ENCODE results near the gene SH3GL2.

- TF ChIP-seq POLR2A (IDR thresholded peaks at IDR 0.05; ENCODE audit: low read depth, low read length) (no peak), POLR2AphosphoS5 (IDR thresholded peaks at IDR 0.05; ENCODE audit: low read depth, low read length) (no peak)
Measured at GRCh38 chr9:17604556-17604955, 25.7 kb downstream of the SH3GL2 start.
